HEK293 (cell line): ENCODE measurements around the gene KRTAP10-1.

ENCODE experiments used
- CTCF ChIP-seq: fragments of 450-650 bp; formaldehyde crosslinking; IDR thresholded peaks from 2 replicates; pipeline ENCODE4 v1.5.1; 2016; ENCODE audit warnings: missing biosample characterization, missing genetic modification characterization
- ZNF600 ChIP-seq: fragments of 450-650 bp; formaldehyde crosslinking; IDR thresholded peaks from 2 replicates; pipeline ENCODE4 v1.5.1; 2016; ENCODE audit warnings: missing biosample characterization, missing genetic modification characterization

- TF ChIP-seq CTCF (tag by site-specific recombination) = no peak
- TF ChIP-seq ZNF600 (tag by site-specific recombination) = no peak
Observed at GRCh38 chr21:44575307-44576024, 35.5 kb upstream of the KRTAP10-1 start.
